IPS-20b (cell line): ENCODE results near the gene TAF1B.

Source experiments
- H3K27ac ChIP-seq: one replicate; pipeline ENCODE4 v1.5.1; 2013; ENCODE audit warnings: low read length
- H3K27me3 ChIP-seq: 2 replicates; pipeline ENCODE4 v1.6.1; 2013; ENCODE audit warnings: mild to moderate bottlenecking, low read length, inconsistent platforms; ENCODE audit not compliant: insufficient read depth
- H3K36me3 ChIP-seq: 2 replicates; pipeline ENCODE4 v1.6.1; 2013; ENCODE audit warnings: low read depth, mild to moderate bottlenecking, inconsistent platforms, low read length, moderate library complexity; ENCODE audit not compliant: insufficient read depth
- H3K4me1 ChIP-seq: 2 replicates; pipeline ENCODE4 v1.6.1; 2013; ENCODE audit warnings: mild to moderate bottlenecking, control low read depth, inconsistent platforms, low read length, moderate library complexity; ENCODE audit not compliant: insufficient read depth
- H3K4me3 ChIP-seq: 2 replicates; pipeline ENCODE4 v1.5.1; 2013; ENCODE audit warnings: mild to moderate bottlenecking, low read length, inconsistent platforms
- H3K9ac ChIP-seq: 2 replicates; pipeline ENCODE4 v1.6.1; 2013; ENCODE audit warnings: low read depth, mild to moderate bottlenecking, inconsistent platforms, low read length, moderate library complexity
- H3K9me3 ChIP-seq: 2 replicates; pipeline ENCODE4 v1.6.1; 2013; ENCODE audit warnings: mild to moderate bottlenecking, low read depth, low read length, inconsistent platforms; ENCODE audit not compliant: insufficient read depth

TAF1B gene

DNA sequence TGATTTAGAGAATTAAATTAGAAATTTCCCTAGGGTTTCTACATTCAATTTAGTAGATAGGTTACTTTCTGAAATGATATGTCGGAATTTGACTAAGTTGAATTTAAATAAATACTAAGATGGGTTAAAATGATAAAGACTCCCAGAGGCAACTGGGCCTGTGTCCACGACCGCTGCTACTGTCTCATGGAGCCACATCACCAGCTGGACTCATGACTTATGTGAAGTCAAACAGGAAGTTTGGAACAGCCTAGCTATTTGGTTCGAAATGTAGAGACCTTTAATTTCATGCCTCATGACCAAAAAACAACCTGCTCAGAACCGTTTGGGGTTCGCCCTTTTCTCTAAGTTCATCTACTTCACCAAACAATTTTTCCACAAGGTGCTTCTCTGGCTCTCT lies 130.4 kb downstream of the TAF1B start:
- Histone ChIP-seq H3K27me3 (no peaks in the 10 kb centered on the region), H3K4me1 (no peaks in the 10 kb centered on the region), H3K27ac (no peak overlapping the region), H3K9me3 (no peaks in the 10 kb centered on the region), H3K4me3 (no peak overlapping the region), H3K36me3 (no peaks in the 10 kb centered on the region), H3K9ac (no peak overlapping the region)

DNA sequence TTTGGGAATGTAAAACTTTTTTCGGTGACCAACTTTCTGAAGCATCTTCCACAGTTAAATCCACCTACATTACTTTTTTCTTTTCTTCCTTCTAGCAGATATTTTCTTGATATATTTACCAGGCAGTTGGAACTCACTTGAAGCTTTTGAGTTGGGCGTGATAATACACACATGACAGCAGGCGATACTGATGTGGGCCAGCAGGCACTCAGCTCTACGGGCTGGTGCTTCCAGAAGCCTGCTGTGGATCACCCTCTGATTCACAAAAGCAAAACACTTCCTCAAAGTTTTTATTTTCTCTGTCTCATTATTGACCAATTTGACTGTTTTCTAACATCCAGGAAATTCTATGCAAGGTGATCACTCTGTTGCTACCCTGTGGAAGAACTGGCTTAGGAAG lies 131.1 kb downstream of the TAF1B start:
- no peak overlapping the region for H3K4me3 ChIP-seq
- no peak overlapping the region for H3K27ac ChIP-seq
- H3K4me1 ChIP-seq: no peaks in the 10 kb centered on the region
- H3K27me3 ChIP-seq: no peaks in the 10 kb centered on the region
- no peaks in the 10 kb centered on the region for H3K9me3 ChIP-seq
- no peaks in the 10 kb centered on the region for H3K36me3 ChIP-seq
- no peak overlapping the region for H3K9ac ChIP-seq

DNA sequence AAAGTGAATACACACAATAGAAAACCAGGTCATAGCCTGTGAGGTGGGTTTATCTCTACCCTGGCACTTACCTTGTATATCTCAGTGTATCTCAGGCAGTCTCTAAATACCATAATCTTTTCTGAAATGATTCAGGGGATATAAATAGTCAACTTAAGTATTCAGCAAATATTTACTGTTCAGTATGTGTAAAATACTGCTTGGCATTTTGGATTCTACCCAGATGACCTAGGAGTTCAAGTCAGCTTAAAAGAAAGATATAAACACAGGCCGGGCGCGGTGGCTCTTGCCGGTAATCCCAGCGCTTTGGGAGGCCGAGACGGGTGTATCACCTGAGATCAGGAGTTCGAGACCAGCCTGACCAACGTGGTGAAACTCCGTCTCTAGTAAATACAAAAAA lies 132.1 kb downstream of the TAF1B start:
- Histone ChIP-seq H3K27ac (no peak overlapping the region), H3K36me3 (no peaks in the 10 kb centered on the region), H3K4me1 (no peaks in the 10 kb centered on the region), H3K27me3 (no peaks in the 10 kb centered on the region), H3K9me3 (no peaks in the 10 kb centered on the region), H3K4me3 (no peak overlapping the region), H3K9ac (no peak overlapping the region)

DNA sequence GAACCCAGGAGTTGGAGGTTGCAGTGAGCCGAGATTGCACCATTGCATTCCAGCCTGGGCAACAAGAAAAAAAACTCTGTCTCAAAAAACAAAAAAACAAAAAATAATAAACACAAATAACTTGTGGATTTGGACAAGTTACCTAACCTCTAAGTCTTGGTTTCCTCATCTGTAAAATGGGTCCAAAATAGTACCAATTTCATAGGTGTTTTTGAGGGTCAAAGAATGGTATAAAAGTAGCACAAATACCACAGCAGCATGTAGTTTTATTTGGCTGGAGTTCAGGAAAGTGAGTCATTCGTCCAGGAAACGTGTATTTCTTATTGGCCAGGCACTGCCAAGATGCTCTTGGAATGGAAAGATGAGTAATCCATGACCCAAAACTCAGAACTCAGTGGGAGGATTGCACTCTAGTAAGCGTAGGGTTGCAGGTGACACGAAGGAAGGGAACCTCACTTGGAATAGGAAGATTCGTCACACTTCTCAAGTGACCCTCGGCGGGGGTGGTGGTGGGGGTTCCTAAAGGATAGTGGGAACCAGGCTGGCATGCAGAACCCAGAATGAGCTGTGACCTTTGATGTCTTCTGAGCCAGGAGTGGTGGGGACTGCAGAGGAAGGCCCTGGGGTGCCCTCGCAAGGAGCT lies 132.7 kb downstream of the TAF1B start:
- H3K4me3 ChIP-seq: no peak overlapping the region
- no peaks in the 10 kb centered on the region for H3K4me1 ChIP-seq
- H3K9ac ChIP-seq: no peak overlapping the region
- H3K27me3 ChIP-seq: no peaks in the 10 kb centered on the region
- H3K9me3 ChIP-seq: no peaks in the 10 kb centered on the region
- no peak overlapping the region for H3K27ac ChIP-seq
- H3K36me3 ChIP-seq: no peaks in the 10 kb centered on the region

DNA sequence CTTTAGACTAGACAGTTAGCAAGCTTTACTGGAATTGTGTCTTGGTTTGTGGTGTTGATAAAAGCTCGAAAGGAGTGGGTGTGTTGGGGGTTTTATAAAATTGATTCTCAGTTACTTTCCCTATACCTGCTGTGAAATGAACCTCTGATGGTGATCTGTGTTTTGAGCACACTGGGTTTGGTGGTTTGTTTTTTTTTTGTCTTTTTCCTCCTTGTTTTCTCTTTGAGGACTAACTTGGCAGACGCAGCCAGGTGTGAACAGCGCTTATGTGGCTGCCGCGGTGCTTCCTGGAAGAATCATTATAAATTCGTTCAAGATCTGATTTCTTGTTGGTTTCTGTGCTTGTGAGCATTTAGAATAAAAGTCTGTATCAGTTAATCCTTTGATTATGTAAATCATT lies 136.7 kb downstream of the TAF1B start:
- no peaks in the 10 kb centered on the region for H3K27me3 ChIP-seq
- H3K36me3 ChIP-seq: no peaks in the 10 kb centered on the region
- no peak overlapping the region for H3K27ac ChIP-seq
- no peak overlapping the region for H3K9ac ChIP-seq
- H3K4me1 ChIP-seq: no peaks in the 10 kb centered on the region
- no peak overlapping the region for H3K4me3 ChIP-seq
- H3K9me3 ChIP-seq: no peaks in the 10 kb centered on the region

DNA sequence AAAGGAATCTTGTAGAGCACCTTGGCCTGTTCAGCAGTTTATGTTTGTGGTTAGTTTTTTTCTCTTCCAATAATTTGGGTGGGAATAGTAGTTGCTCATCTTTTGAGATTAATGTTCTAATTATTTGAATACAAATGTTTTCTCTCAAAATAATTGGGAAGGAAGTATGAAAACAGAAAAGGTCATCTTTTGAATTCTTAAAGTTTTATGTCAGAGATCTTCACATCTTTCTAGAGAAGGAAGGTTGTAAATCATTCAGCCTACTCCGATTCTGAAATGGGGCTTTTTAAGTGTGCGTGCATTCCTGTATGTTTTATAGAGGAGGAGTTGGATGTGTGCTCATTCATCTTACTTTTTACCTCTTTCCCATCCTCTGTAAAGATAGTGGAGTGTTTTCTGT lies 137.2 kb downstream of the TAF1B start:
- no peaks in the 10 kb centered on the region for H3K27me3 ChIP-seq
- H3K4me1 ChIP-seq: no peaks in the 10 kb centered on the region
- H3K9me3 ChIP-seq: no peaks in the 10 kb centered on the region
- H3K27ac ChIP-seq: no peak overlapping the region
- H3K4me3 ChIP-seq: no peak overlapping the region
- H3K36me3 ChIP-seq: no peaks in the 10 kb centered on the region
- no peak overlapping the region for H3K9ac ChIP-seq

DNA sequence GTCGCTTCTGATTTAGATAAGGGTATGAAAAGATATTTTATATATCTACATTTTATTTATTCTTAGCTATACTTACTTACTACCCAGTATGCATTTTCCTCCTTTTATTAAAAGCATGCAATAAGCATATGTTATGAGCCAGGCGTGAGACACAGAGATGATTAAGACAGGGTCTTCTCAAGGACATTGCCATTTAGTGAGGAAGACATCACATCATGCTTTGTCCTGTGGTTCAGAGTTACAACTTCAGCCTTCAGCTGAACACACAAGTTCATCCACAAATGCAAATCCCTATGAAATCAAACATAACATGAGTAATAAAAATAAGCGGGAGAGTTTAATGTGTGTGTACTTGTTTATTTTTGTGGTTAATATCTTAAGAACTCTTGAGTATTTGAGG lies 138.4 kb downstream of the TAF1B start:
- no peaks in the 10 kb centered on the region for H3K4me1 ChIP-seq
- H3K27me3 ChIP-seq: no peaks in the 10 kb centered on the region
- no peaks in the 10 kb centered on the region for H3K36me3 ChIP-seq
- H3K27ac ChIP-seq: no peak overlapping the region
- no peaks in the 10 kb centered on the region for H3K9me3 ChIP-seq
- no peak overlapping the region for H3K4me3 ChIP-seq
- H3K9ac ChIP-seq: no peak overlapping the region

DNA sequence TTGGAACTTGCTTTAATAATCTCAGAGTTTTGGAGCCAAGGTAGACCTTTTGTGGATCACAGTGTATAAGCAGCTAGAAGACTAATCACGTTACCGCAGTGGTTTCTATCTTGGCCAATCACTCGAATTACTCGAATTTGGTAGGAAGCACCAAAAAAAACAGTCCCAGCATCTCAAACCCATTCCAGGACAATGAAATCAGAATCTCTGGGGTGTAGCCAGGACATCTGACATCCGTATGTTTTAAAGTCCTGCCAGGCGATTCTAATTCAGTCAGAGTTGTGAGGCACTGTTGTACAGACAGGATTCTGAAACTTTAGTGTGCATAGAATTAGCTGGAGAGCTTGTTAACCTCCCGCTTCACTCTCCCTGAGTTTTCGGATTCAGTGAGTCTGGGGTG lies 139.0 kb downstream of the TAF1B start:
- no peak overlapping the region for H3K9ac ChIP-seq
- H3K4me3 ChIP-seq: no peak overlapping the region
- H3K4me1 ChIP-seq: no peaks in the 10 kb centered on the region
- H3K27me3 ChIP-seq: no peaks in the 10 kb centered on the region
- H3K27ac ChIP-seq: no peak overlapping the region
- H3K9me3 ChIP-seq: no peaks in the 10 kb centered on the region
- no peaks in the 10 kb centered on the region for H3K36me3 ChIP-seq

DNA sequence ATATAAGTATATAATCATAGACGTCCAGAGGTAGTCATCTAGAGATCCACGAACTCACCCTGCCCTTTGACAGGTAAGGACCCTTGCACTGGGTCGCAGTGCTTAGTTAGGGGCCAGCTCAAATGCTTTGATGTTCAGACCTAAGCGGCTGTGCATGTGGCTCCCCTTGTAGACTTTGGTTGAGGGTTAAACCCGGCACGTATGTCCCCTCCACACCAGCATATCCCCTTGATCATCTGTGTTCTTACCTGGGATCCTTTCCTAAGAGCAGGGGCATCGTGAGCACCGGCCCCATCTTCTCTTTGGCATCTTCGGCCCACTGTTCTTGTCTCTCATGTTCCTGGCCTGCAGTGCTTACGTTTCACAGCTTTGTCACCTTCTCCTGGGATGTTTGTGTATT lies 139.6 kb downstream of the TAF1B start:
- no peak overlapping the region for H3K4me3 ChIP-seq
- no peaks in the 10 kb centered on the region for H3K36me3 ChIP-seq
- H3K27me3 ChIP-seq: no peaks in the 10 kb centered on the region
- H3K9ac ChIP-seq: no peak overlapping the region
- no peaks in the 10 kb centered on the region for H3K4me1 ChIP-seq
- H3K27ac ChIP-seq: no peak overlapping the region
- no peaks in the 10 kb centered on the region for H3K9me3 ChIP-seq

DNA sequence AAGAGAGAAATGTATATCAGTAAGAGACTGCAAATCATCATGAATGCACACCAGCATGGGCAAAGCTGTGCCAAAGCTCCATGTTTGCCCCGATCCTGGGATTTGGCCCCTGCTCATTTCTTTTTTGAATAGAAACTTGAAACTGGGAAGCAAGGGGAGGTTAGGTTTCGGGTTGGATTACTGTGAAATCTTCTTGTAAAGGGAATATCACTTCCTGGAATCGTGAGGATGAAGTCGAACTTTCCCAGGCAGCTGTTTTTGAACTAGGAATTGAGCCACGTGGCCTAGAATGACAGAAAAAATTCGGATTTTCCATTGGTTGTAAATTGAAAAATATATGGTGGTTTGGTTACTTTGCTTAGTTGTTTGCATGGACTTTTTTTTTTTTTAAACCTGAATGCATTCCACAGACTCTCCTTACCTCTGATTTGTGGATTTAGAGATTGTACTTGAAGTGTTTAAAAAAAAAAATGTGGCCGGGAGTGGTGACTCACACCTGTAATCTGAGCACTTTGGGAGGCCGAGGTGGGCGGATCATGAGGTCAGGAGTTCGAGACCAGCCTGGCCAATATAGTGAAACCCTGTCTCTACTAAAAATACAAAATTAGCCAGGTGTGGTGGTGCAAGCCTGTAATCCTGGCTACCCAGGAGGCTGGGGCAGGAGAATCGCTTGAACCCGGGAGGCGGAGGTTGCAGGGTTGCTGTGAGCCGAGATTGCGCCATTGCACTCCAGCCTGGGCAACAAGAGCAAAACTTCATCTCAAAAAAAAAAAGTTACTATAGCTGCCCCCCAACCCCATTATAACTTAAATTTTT lies 140.3 kb downstream of the TAF1B start:
- H3K27ac ChIP-seq: no peak overlapping the region
- no peaks in the 10 kb centered on the region for H3K4me1 ChIP-seq
- H3K4me3 ChIP-seq: no peak overlapping the region
- H3K27me3 ChIP-seq: no peaks in the 10 kb centered on the region
- no peak overlapping the region for H3K9ac ChIP-seq
- H3K36me3 ChIP-seq: no peaks in the 10 kb centered on the region
- no peaks in the 10 kb centered on the region for H3K9me3 ChIP-seq
